GM12872 (cell line): Measurements from ENCODE around the gene UBAP2.

Experiments
- TF ChIP-seq, protein P1 (sequence below): IDR thresholded peaks from 3 replicates; pipeline ENCODE4 v1.5.1; 2011; ENCODE audit warnings: low read depth, mild to moderate bottlenecking, low read length, moderate library complexity; ENCODE audit not compliant: insufficient read depth

Gene UBAP2

DNA sequence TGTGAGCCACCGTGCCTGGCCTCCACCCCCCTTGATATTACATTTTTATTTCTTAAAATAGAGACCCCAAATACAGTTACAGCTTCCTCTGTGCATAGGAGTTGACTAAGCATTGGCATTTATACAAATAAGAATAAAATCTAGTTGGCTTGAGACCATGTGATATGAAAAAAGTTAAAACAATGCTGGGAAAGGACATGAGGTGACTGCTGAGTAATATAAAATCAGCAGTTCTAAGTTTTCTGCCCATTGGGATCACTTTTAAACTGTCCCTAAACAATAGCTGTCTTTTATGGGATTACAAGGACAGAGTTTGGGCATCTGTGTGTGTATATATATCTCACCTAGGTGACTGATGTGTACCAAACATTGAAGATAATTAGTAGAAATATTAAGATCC is 135.1 kb downstream of the UBAP2 start:
- TF ChIP-seq, protein P1, sequence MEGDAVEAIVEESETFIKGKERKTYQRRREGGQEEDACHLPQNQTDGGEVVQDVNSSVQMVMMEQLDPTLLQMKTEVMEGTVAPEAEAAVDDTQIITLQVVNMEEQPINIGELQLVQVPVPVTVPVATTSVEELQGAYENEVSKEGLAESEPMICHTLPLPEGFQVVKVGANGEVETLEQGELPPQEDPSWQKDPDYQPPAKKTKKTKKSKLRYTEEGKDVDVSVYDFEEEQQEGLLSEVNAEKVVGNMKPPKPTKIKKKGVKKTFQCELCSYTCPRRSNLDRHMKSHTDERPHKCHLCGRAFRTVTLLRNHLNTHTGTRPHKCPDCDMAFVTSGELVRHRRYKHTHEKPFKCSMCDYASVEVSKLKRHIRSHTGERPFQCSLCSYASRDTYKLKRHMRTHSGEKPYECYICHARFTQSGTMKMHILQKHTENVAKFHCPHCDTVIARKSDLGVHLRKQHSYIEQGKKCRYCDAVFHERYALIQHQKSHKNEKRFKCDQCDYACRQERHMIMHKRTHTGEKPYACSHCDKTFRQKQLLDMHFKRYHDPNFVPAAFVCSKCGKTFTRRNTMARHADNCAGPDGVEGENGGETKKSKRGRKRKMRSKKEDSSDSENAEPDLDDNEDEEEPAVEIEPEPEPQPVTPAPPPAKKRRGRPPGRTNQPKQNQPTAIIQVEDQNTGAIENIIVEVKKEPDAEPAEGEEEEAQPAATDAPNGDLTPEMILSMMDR: no peak

DNA sequence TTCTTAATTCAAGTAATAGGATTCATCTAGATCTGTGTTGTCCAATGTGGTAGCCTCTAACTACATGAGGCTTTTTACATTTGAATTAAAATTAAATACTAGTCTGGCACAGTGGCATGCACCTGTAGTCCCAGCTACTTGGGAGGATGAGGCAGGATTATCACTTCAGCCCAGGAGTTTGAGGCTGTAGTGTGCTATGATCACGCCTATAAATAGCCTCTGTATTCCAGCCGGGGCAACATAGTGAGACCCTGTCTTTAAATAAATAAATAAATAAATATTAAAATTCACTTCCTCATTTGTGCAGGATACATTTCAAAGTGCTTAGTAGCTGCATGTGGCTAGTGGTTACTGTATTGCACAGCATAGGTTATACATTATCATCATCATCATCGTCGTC is 139.9 kb downstream of the UBAP2 start:
- TF ChIP-seq, protein P1: no peak

DNA sequence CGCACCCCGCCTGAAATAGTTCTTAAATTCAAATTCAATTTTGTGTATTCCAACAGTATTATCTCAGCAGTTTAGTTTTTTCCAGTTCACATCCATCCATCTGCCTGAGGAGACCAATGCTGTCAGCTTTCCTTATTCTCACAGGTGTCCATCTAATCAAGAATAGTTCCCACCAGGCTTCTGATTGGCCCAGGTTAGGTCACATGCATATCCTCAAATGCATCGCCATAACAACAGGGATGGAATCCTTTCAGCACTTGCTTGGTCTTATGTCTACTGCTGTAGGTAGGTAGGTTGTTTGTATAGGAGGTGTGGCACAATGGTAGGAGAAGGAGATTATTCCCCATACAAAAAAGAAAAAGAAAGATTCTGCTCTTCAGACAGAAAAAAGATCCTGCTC is 140.6 kb downstream of the UBAP2 start:
- TF ChIP-seq, protein P1: no peak

DNA sequence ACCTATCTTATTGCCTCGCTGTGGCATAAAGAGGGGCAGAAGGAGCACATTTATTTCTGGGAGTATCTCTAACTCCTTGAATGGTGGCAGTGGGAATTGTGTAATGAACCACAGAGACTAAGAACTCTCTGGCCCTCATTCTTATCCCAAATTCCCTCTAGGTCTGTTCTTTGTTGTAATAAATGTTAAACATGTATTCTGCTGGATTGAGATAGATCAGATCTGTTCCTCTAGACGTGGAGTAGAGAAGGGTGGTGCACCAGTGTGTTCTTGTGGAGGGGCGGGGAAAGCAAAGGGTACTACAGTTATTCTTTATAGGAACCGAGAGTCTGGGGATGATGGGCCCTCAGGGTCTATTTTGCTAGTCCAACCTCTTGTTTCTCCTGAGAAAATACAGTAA is 141.3 kb downstream of the UBAP2 start:
- TF ChIP-seq, protein P1: no peak

DNA sequence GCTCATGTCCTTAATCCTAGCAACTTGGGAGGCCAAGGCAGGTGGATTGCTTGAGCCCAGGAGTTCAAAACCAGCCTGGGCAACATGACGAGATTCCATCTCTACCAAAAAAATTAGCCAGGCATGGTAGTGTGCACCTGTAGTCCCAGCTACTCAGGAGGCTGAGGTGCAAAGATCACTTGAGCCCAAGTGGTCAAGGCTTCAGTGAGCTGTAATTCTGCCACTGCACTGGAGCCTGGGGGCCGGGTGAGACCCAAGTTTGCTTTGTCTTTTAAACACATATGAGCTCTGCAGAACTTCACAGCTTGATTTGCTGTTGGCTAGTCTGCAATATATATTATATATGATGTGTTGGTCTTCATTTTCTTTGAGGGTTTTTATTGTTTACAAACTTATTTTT is 141.9 kb downstream of the UBAP2 start:
- TF ChIP-seq, protein P1: no peak

DNA sequence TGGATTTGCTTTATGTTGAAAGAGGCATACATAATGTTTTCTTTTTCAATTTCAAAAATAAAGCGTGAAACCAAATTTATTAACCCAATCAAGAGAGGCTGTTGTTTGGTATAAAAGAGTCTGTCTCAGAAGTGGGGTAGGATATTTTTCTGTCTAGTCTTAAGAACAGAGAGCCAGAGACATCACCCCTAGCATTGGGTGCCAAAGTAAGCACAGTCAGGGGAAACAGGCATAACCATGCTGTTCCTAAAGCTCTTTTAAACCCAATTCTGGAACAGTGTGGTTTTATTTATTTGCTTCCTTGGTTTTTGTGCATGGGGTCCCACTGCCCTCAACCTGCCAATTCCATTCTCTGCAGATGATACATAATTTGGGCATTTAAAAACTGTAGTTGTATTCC is 143.6 kb downstream of the UBAP2 start:
- TF ChIP-seq, protein P1: no peak

DNA sequence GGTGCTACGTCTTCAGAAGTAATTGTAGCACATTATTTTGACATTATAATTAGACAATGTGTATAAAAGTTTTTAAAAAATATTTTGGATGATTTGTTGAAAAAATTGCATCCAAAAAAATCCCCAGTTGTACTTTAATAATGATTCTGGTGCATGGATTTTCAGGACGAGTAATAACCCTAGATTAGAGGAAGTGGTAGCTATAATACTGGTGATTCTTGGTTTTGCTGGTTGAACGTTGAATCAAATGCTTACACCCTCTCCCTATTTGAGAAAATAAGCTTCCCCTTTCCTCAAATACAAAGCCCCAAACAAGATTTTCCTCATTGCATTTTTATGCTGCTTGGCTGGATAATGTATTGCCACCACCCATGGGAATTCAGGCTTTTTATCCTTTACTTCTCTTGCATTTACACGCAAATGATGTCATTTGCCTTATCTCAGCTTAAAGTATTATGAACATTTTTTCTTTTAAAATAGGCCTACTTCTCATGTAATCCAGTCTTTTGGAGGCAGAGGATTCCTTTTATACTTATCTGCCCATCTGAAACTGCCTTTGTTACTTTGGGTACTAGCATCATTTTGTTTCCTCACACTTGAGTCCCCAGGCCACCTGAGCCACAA is 145.4 kb downstream of the UBAP2 start:
- TF ChIP-seq, protein P1: no peak
